ENCODE results near the gene COMMD3.
"Not testable (repeated sequence)": the region's sequence is repeated elsewhere in the genome, so short reads cannot be mapped to it uniquely, and the experiment has no call there.

Gene COMMD3

GRCh38 chr10:22316286-22317075 is at the start of gene COMMD3:
TSS of gene COMMD3 (plus strand) at chr10:22316388. CDS start at chr10:22316418, 30 bp downstream.
- peaks cover 40% of the 10 kb centered on the region for H3K4me1 Mint-ChIP-seq

GRCh38 chr10:22268503-22268902 is 47.7 kb upstream of the COMMD3 start:
- H3K36me3 Mint-ChIP-seq (ENCODE audit: low read depth) = no peaks in the 10 kb centered on the region
- H3K27me3 Mint-ChIP-seq = peaks cover 9% of the 10 kb centered on the region
- no peak overlapping the region for H3K4me3 Mint-ChIP-seq
- ATAC-seq = peak; percentile 78
- no peak for DNase-seq
- no peak overlapping the region for H3K27ac Mint-ChIP-seq
- no peaks in the 10 kb centered on the region for H3K9me3 Mint-ChIP-seq
- peaks cover 2% of the 10 kb centered on the region for H3K4me1 Mint-ChIP-seq

More at GRCh38 chr10:22316286-22317075, at the start of gene COMMD3:
- DNase-seq (peak; percentile 78), ATAC-seq (peak; percentile 78)
- Mint-ChIP-seq H3K27ac (peak within 1 kb of the TSS; percentile 97), H3K36me3 (ENCODE audit: low read depth) (peaks cover 4% of the 10 kb centered on the region), H3K27me3 (peaks cover 24% of the 10 kb centered on the region), H3K4me3 (peak within 1 kb of the TSS; percentile 91), H3K9me3 (no peaks in the 10 kb centered on the region)

- Mint-ChIP-seq H3K27ac (no peak overlapping the region), H3K9me3 (no peaks in the 10 kb centered on the region), H3K27me3 (peaks cover 7% of the 10 kb centered on the region), H3K4me3 (no peak overlapping the region), H3K36me3 (ENCODE audit: low read depth) (no peaks in the 10 kb centered on the region), H3K4me1 (peaks cover 2% of the 10 kb centered on the region)
- ATAC-seq = peak; percentile 71
- no peak for DNase-seq
Observed at GRCh38 chr10:22271786-22272185, 44.4 kb upstream of the COMMD3 start.

- H3K27me3 Mint-ChIP-seq = peaks cover 13% of the 10 kb centered on the region
- H3K9me3 Mint-ChIP-seq = no peaks in the 10 kb centered on the region
- DNase-seq = no peak
- no peak for ATAC-seq
- no peak overlapping the region for H3K27ac Mint-ChIP-seq
- no peaks in the 10 kb centered on the region for H3K4me1 Mint-ChIP-seq
- no peaks in the 10 kb centered on the region for H3K36me3 Mint-ChIP-seq (ENCODE audit: low read depth)
- H3K4me3 Mint-ChIP-seq = no peak overlapping the region
Observed at GRCh38 chr10:22278441-22278782, 37.8 kb upstream of the COMMD3 start.

GRCh38 chr10:22280078-22280477 is 36.1 kb upstream of the COMMD3 start:
- no peak overlapping the region for H3K27ac Mint-ChIP-seq
- no peaks in the 10 kb centered on the region for H3K4me1 Mint-ChIP-seq
- no peak overlapping the region for H3K4me3 Mint-ChIP-seq
- H3K9me3 Mint-ChIP-seq = no peaks in the 10 kb centered on the region
- no peaks in the 10 kb centered on the region for H3K36me3 Mint-ChIP-seq (ENCODE audit: low read depth)
- no peak for DNase-seq
- H3K27me3 Mint-ChIP-seq = peaks cover 13% of the 10 kb centered on the region
- no peak for ATAC-seq

GRCh38 chr10:22285130-22285529 is 31.1 kb upstream of the COMMD3 start:
- H3K4me1 Mint-ChIP-seq = no peaks in the 10 kb centered on the region
- H3K27ac Mint-ChIP-seq = no peak overlapping the region
- peaks cover 3% of the 10 kb centered on the region for H3K9me3 Mint-ChIP-seq
- no peak overlapping the region for H3K4me3 Mint-ChIP-seq
- H3K36me3 Mint-ChIP-seq (ENCODE audit: low read depth) = no peaks in the 10 kb centered on the region
- ATAC-seq = no peak
- DNase-seq = no peak
- peaks cover 10% of the 10 kb centered on the region for H3K27me3 Mint-ChIP-seq

- no peak for ATAC-seq
- peaks cover 5% of the 10 kb centered on the region for H3K9me3 Mint-ChIP-seq
- no peak overlapping the region for H3K4me3 Mint-ChIP-seq
Observed at GRCh38 chr10:22293747-22294404, 22.3 kb upstream of the COMMD3 start.

GRCh38 chr10:22294694-22295093 is 21.5 kb upstream of the COMMD3 start:
- no peaks in the 10 kb centered on the region for H3K4me1 Mint-ChIP-seq
- H3K27ac Mint-ChIP-seq = no peak overlapping the region
- ATAC-seq (no peak), DNase-seq (no peak)
- H3K9me3 Mint-ChIP-seq = peaks cover 5% of the 10 kb centered on the region
- no peaks in the 10 kb centered on the region for H3K36me3 Mint-ChIP-seq (ENCODE audit: low read depth)
- peaks cover 15% of the 10 kb centered on the region for H3K27me3 Mint-ChIP-seq
- no peak overlapping the region for H3K4me3 Mint-ChIP-seq

More at GRCh38 chr10:22293747-22294404, 22.3 kb upstream of the COMMD3 start:
- H3K4me1 Mint-ChIP-seq = no peaks in the 10 kb centered on the region
- H3K27me3 Mint-ChIP-seq = peaks cover 18% of the 10 kb centered on the region
- no peak overlapping the region for H3K27ac Mint-ChIP-seq
- H3K36me3 Mint-ChIP-seq (ENCODE audit: low read depth) = no peaks in the 10 kb centered on the region
- DNase-seq = no peak

- Mint-ChIP-seq H3K27me3 (peaks cover 9% of the 10 kb centered on the region), H3K4me3 (no peak overlapping the region), H3K4me1 (no peaks in the 10 kb centered on the region)
Observed at GRCh38 chr10:22301193-22301592, 15.0 kb upstream of the COMMD3 start.

GRCh38 chr10:22303461-22303860 is 12.7 kb upstream of the COMMD3 start:
- Mint-ChIP-seq H3K36me3 (ENCODE audit: low read depth) (no peaks in the 10 kb centered on the region), H3K27ac (no peak overlapping the region), H3K4me1 (peaks cover 1% of the 10 kb centered on the region), H3K9me3 (no peaks in the 10 kb centered on the region), H3K4me3 (no peak overlapping the region), H3K27me3 (peaks cover 7% of the 10 kb centered on the region)
- ATAC-seq = no peak
- DNase-seq = no peak

More at GRCh38 chr10:22301193-22301592, 15.0 kb upstream of the COMMD3 start:
- no peaks in the 10 kb centered on the region for H3K9me3 Mint-ChIP-seq
- ATAC-seq (no peak), DNase-seq (no peak)
- no peak overlapping the region for H3K27ac Mint-ChIP-seq
- no peaks in the 10 kb centered on the region for H3K36me3 Mint-ChIP-seq (ENCODE audit: low read depth)

GRCh38 chr10:22305721-22306120 is 10.5 kb upstream of the COMMD3 start:
- H3K4me3 Mint-ChIP-seq = no peak overlapping the region
- H3K27ac Mint-ChIP-seq = no peak overlapping the region
- H3K4me1 Mint-ChIP-seq = peaks cover 10% of the 10 kb centered on the region
- H3K9me3 Mint-ChIP-seq = no peaks in the 10 kb centered on the region
- no peaks in the 10 kb centered on the region for H3K36me3 Mint-ChIP-seq (ENCODE audit: low read depth)
- peaks cover 10% of the 10 kb centered on the region for H3K27me3 Mint-ChIP-seq
- ATAC-seq (no peak), DNase-seq (no peak)

GRCh38 chr10:22308390-22308789 is 7.8 kb upstream of the COMMD3 start:
- DNase-seq (no peak), ATAC-seq (peak; percentile 97)
- H3K27ac Mint-ChIP-seq = no peak overlapping the region
- no peak overlapping the region for H3K4me3 Mint-ChIP-seq
- H3K36me3 Mint-ChIP-seq (ENCODE audit: low read depth) = no peaks in the 10 kb centered on the region
- peaks cover 22% of the 10 kb centered on the region for H3K27me3 Mint-ChIP-seq
- peaks cover 10% of the 10 kb centered on the region for H3K4me1 Mint-ChIP-seq
- H3K9me3 Mint-ChIP-seq = no peaks in the 10 kb centered on the region

GRCh38 chr10:22309180-22310000 is 6.8 kb upstream of the COMMD3 start:
- no peak for DNase-seq
- no peak overlapping the region for H3K4me3 Mint-ChIP-seq
- no peaks in the 10 kb centered on the region for H3K9me3 Mint-ChIP-seq

GRCh38 chr10:22310012-22310411 is 6.2 kb upstream of the COMMD3 start:
- not testable (repeated sequence) for H3K36me3 Mint-ChIP-seq (ENCODE audit: low read depth); H3K9me3 Mint-ChIP-seq; ATAC-seq; DNase-seq; H3K27ac Mint-ChIP-seq; H3K4me3 Mint-ChIP-seq
- H3K4me1 Mint-ChIP-seq = peaks cover 13% of the 10 kb centered on the region
- H3K27me3 Mint-ChIP-seq = peaks cover 23% of the 10 kb centered on the region

More at GRCh38 chr10:22309180-22310000, 6.8 kb upstream of the COMMD3 start:
- ATAC-seq = no peak
- H3K36me3 Mint-ChIP-seq (ENCODE audit: low read depth) = no peaks in the 10 kb centered on the region
- peak overlapping the region; percentile 35 for H3K27ac Mint-ChIP-seq
- peaks cover 21% of the 10 kb centered on the region for H3K27me3 Mint-ChIP-seq
- H3K4me1 Mint-ChIP-seq = peaks cover 10% of the 10 kb centered on the region
